NCI-H2227 treated with DMSO at 0.1 percent for 48 hours (cell line): Measurements from ENCODE around the gene SGCD.

Source experiments
- DNase-seq: peaks from one replicate; lab custom pipeline; 2025; lab: John Stamatoyannopoulos, UW

Gene SGCD

GRCh38 chr5:156694598-156694997 lies 367.6 kb downstream of the SGCD start:
- no peak for DNase-seq

- no peak for DNase-seq
Measured at GRCh38 chr5:156695774-156696173, 368.8 kb downstream of the SGCD start.

DNA sequence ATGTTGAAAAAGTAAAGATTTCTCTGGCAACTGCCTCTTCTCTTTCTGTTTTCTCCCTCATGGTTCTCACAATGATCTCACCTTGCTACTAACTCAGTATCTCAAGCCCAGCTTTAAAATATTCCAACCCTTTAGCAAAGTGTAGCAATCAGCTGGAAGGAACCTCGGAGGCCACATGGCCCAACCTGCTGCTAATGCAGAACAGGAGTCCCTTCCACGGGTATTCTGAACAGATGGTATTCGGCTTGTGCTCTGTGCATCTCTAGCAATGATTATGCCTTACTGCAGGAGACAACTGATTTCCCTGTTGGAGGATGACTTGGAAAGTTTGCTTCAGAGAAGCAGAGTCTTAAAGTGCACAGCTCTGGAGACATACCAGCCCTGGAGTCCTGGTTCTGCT lies 371.4 kb downstream of the SGCD start:
- DNase-seq: no peak

DNA sequence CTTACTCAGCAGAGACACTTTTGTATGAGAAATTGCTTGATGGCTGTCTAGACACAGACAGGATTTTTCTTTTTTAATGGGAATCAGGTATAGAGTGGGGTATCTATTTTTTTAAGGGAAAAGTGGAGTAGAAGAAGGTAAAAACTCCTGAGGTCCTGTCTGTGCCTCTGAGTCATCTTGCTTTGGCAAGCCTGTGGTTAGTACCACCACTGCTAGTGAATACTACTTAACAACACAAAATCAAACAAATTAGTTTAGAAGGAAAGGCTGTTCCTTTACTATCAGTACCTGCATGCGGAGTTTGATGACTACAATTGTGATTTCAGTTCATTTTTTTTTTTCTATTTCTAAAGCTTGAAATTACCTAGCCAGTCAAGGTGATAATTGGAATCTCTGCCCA lies 372.2 kb downstream of the SGCD start:
- DNase-seq: no peak

DNA sequence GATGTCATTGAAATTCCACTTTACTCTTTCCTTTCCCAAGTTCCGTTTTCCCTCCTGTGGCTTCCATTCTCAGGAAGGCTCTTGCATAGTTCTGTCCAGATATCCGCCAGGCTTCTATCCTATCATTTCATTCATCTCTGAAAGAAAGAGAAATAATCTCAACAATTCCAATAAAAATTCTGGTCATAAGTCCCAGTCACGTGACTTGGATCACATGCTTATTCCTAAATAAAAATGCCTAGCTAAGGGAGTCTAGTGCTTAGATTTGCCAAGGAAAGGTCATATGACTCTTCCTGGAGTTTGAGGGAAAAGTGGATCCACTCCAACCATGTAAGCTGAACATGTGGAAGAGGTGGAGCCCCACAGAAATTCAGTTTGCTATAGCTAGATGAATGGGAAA lies 377.2 kb downstream of the SGCD start:
- no peak for DNase-seq

GRCh38 chr5:156706631-156707030 lies 379.7 kb downstream of the SGCD start:
- DNase-seq: no peak

DNA sequence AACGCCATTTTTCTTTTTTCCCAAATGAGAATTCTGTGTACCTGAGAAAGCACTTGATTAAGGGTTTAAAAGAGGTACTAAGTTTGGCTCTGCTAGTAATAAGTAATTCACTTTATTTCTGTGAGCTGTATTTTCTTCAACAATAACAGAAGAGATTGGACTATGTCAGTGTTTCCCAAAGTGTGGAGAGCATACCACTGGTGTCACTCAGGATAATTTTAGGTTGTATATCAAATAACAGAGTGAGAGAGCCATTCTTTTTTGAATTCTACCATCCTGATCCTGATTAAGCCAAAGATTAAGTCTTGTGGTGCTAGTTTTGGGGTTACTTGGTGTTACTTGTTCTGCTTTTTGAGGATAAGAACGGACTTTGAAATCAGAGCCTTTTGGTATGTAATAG lies 380.8 kb downstream of the SGCD start:
- no peak for DNase-seq

GRCh38 chr5:156715287-156715686 lies 388.3 kb downstream of the SGCD start:
- DNase-seq: no peak

DNA sequence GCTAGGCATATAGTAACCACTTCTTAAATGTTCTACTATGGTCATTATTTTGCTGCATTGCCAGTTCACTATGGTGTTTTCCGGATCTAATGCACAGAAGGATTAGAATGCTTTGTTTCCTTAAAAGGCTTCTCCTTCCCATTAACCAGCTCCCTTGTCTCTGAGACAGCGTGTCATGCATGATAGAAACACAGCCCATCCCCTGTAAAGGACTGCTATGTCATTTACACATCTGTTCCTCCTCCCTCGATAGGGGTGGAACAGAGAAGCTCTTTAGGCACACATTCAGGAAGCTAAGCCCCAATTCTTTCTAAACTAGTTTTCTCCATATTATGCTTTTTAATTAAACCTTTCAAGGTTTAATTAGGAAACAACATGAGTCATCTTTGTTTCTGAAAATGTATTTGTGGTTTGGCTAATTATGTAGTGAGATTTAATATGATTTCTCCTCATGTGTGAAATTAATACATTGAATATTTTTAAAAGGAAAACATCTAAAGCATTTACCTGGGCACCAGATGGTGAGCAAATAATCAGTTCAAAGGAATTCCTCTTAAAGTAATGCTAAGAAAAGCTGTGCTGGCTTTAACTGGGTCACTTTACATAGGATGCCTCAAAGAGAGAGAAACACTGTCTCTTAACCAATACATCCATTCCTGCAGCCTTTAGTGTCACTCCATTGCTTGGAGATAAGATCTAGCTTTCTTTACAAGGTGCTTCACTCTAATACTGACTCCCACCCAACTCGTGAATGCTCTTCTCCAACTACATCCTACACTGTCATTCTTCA lies 389.8 kb downstream of the SGCD start:
- no peak for DNase-seq

- DNase-seq: no peak
Measured at GRCh38 chr5:156718985-156719384, 392.0 kb downstream of the SGCD start.

GRCh38 chr5:156722358-156722757 lies 395.4 kb downstream of the SGCD start:
- DNase-seq: no peak

- no peak for DNase-seq
Measured at GRCh38 chr5:156735477-156735876, 408.5 kb downstream of the SGCD start.

GRCh38 chr5:156741516-156741915 lies 414.6 kb downstream of the SGCD start:
- DNase-seq: no peak

- no peak for DNase-seq
Measured at GRCh38 chr5:156753846-156754245, 426.9 kb downstream of the SGCD start.

- DNase-seq: no peak
Measured at GRCh38 chr5:156755421-156756087, 428.6 kb downstream of the SGCD start.

DNA sequence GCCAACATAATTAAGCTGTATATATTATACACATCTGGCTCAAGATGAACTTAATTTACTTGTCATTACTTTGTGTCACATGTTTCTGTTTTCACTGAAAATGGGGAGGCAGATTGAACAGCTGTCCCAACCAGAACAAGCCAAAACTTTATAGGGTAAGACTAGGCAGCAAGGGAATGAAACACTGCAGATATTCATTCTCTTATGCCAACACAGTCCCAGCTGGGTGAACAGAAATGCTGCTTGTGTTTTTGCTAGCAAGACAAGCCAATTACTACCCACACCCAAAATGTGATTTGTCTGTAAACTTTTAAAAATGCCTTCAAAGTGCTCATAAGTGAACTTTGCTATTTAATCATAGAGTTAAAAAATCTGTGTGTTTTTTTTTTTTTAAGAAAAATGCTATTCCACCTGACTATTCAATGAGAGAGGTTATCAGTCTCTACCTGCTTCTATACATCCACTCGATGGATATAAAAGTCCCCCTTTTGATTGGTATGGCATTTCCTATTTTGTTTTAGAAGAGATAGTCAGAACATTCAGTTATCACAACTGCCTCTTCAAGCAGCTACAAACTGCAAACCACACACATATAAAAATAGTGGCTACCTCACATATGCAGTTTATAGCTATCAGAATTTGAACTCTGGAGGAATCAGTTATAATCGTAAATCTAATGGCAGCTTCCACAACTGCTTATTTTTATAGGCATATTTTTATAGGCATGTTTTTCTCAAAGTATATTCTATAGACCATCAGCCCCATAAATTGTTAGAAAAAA lies 431.2 kb downstream of the SGCD start:
- no peak for DNase-seq

DNA sequence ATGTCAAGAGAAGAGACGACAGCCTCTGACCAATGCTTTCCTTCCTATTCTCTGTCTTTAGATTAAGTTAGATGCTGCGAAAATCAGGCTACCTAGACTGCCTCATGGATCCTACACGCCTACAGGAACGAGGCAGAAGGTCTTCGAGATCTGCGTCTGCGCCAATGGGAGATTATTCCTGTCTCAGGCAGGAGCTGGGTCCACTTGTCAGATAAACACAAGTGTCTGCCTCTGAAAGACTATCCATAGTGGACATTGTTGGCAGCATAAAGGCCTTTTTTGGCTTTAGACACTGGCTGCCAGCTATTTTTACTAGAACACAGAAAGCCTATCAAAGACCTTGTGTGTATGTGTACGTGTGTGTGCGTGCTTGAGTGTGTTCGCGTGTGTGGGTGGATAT lies 432.2 kb downstream of the SGCD start:
- no peak for DNase-seq

GRCh38 chr5:156762771-156763170 lies 435.8 kb downstream of the SGCD start:
- DNase-seq: no peak

GRCh38 chr5:156764176-156764971 lies 437.4 kb downstream of the SGCD start:
- DNase-seq: no peak

GRCh38 chr5:156774273-156774672 lies 447.3 kb downstream of the SGCD start:
- no peak for DNase-seq

GRCh38 chr5:156778139-156778706 lies 451.3 kb downstream of the SGCD start:
- DNase-seq: no peak

DNA sequence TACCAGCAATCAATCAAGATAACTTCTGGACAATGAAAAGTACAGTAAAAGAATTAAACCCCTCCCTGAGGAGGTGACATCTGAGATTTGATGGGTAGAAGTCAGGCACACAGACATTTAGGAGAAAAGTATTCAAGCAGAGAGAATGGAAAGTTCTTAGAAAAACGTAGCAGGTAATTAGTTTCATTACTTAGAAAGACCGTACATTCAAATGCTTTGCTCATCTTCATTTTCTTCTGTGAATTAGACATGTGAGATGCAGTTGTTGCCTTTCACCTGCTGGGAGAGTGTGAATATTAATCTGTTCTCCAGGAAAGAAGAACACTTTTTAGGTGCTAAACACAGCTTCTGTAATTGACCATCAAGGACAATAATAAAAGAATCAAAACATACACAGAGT lies 451.8 kb downstream of the SGCD start:
- DNase-seq: no peak
